GM18517 (cell line): ENCODE data around the gene MBTPS1.
A peak's percentile ranks its signal among the peaks of the same experiment; 100 is the strongest.

Source experiments
- ATAC-seq: cut with Tn5 transposase; IDR thresholded peaks from one replicate; pipeline ENCODE4 v1.9.1; 2021; ENCODE audit warnings: mild to moderate bottlenecking, moderate library complexity; ENCODE audit not compliant: unreplicated experiment

MBTPS1 gene

GRCh38 chr16:84116720-84117493, at the start of gene MBTPS1:
Gene MBTPS1, minus strand, starts transcription at chr16:84116942. Its CDS starts 15,159 bp downstream, at chr16:84101783.
- ATAC-seq: peak; percentile 87

- ATAC-seq: no peak
These were observed 49.0 kb upstream of the MBTPS1 start for GRCh38 chr16:84165746-84166145.

- no peak for ATAC-seq
These were observed 45.1 kb upstream of the MBTPS1 start for GRCh38 chr16:84161801-84162200.

- ATAC-seq: no peak
These were observed 44.3 kb upstream of the MBTPS1 start for GRCh38 chr16:84161037-84161436.

- ATAC-seq: no peak
These were observed 43.1 kb upstream of the MBTPS1 start for GRCh38 chr16:84159800-84160199.

GRCh38 chr16:84159007-84159406, 42.3 kb upstream of the MBTPS1 start:
- no peak for ATAC-seq

GRCh38 chr16:84156342-84156784, 39.6 kb upstream of the MBTPS1 start:
- ATAC-seq: no peak

GRCh38 chr16:84155771-84156170, 39.0 kb upstream of the MBTPS1 start:
- ATAC-seq: no peak

GRCh38 chr16:84155226-84155625, 38.5 kb upstream of the MBTPS1 start:
- ATAC-seq: no peak

- ATAC-seq: no peak
These were observed 37.0 kb upstream of the MBTPS1 start for GRCh38 chr16:84153660-84154214.

GRCh38 chr16:84150926-84151325, 34.2 kb upstream of the MBTPS1 start:
- ATAC-seq: no peak

GRCh38 chr16:84144859-84145639, 28.3 kb upstream of the MBTPS1 start, which contains the start of the genes DNAAF1 and HSDL1:
Gene DNAAF1, plus strand, starts transcription at chr16:84145308. Its CDS starts 133 bp downstream, at chr16:84145441.
Gene HSDL1, minus strand, starts transcription at chr16:84145177. Its CDS starts 13,856 bp downstream, at chr16:84131321.
- peak; percentile 86 for ATAC-seq

- ATAC-seq: no peak
These were observed 27.6 kb upstream of the MBTPS1 start for GRCh38 chr16:84144209-84144858.

- no peak for ATAC-seq
These were observed 27.1 kb upstream of the MBTPS1 start for GRCh38 chr16:84143784-84144199.

GRCh38 chr16:84143081-84143480, 26.3 kb upstream of the MBTPS1 start:
- no peak for ATAC-seq

- ATAC-seq: no peak
These were observed 24.5 kb upstream of the MBTPS1 start for GRCh38 chr16:84141143-84141670.

- no peak for ATAC-seq
These were observed 23.0 kb upstream of the MBTPS1 start for GRCh38 chr16:84139628-84140258.

- no peak for ATAC-seq
These were observed 22.3 kb upstream of the MBTPS1 start for GRCh38 chr16:84138824-84139627.

- ATAC-seq: no peak
These were observed 21.7 kb upstream of the MBTPS1 start for GRCh38 chr16:84138500-84138823.
